ENCODE measurements around the gene TMED3. TPM values are rescaled to one million over a fixed set of nuclear protein-coding genes. Genes with fewer than 3 reads are reported as not detected.

TMED3 gene
- total RNA-seq, result 49.3 and 53.8 TPM in 2 replicates
- long read RNA-seq, transcript TMED3-201 (3 exons, 1,475 nt), result major isoform, 146 of 157 reads
- long read RNA-seq, transcript TMED3-204 (4 exons, 1,483 nt), result minor isoform, 5 of 157 reads
- long read RNA-seq, partial matches to known transcripts, result 2 of 157 reads
- long read RNA-seq, other reads (novel, unspliced or antisense), result 4 of 157 reads

GRCh38 chr15:79310985-79311900 lies at the start of gene TMED3:
Gene TMED3 (plus strand): TSS chr15:79311112. CDS start chr15:79311250, 138 bp downstream.
- TF ChIP-seq, protein P1, sequence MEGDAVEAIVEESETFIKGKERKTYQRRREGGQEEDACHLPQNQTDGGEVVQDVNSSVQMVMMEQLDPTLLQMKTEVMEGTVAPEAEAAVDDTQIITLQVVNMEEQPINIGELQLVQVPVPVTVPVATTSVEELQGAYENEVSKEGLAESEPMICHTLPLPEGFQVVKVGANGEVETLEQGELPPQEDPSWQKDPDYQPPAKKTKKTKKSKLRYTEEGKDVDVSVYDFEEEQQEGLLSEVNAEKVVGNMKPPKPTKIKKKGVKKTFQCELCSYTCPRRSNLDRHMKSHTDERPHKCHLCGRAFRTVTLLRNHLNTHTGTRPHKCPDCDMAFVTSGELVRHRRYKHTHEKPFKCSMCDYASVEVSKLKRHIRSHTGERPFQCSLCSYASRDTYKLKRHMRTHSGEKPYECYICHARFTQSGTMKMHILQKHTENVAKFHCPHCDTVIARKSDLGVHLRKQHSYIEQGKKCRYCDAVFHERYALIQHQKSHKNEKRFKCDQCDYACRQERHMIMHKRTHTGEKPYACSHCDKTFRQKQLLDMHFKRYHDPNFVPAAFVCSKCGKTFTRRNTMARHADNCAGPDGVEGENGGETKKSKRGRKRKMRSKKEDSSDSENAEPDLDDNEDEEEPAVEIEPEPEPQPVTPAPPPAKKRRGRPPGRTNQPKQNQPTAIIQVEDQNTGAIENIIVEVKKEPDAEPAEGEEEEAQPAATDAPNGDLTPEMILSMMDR (IDR thresholded peaks at IDR 0.05; ENCODE audit: unreplicated experiment), result peak; percentile 52
- DNase-seq (ENCODE audit: low spot score, unreplicated experiment), result peak; percentile 81
- H3K4me1 Mint-ChIP-seq (ENCODE audit: low read depth), result peaks cover 14% of the 10 kb centered on the region
- H3K27me3 Mint-ChIP-seq, result peaks cover 37% of the 10 kb centered on the region
- H3K36me3 Mint-ChIP-seq (ENCODE audit: insufficient read depth), result peaks cover 18% of the 10 kb centered on the region
- no peaks in the 10 kb centered on the region for H3K9me3 Mint-ChIP-seq (ENCODE audit: low read depth)
- peak within 1 kb of the TSS; percentile 85 for H3K27ac Mint-ChIP-seq
- H3K4me3 Mint-ChIP-seq (ENCODE audit: low read depth), result peak within 1 kb of the TSS; percentile 83

DNA sequence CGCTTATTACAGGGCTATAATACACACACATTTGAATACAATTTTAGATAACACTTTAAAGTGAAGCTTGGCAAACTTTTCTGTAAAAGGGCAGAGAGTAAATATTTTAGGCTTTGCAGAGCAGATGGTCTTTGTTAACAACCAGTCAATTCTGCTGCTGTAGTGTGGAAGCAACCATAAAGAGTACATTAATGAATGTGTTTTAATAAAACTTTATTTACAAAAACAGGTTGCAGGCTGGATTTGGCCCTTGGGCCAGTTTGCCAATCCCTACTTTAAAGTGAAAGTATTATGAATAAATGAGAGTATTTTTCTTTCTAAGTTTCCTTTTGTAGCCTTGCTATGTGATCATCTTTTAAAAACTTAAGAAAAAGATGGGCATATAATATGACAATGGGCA lies 49.1 kb upstream of the TMED3 start:
- H3K9me3 Mint-ChIP-seq (ENCODE audit: low read depth), result no peaks in the 10 kb centered on the region
- H3K36me3 Mint-ChIP-seq (ENCODE audit: insufficient read depth), result no peaks in the 10 kb centered on the region
- TF ChIP-seq, protein P1 (IDR thresholded peaks at IDR 0.05; ENCODE audit: unreplicated experiment), result no peak
- H3K4me1 Mint-ChIP-seq (ENCODE audit: low read depth), result no peaks in the 10 kb centered on the region
- DNase-seq (ENCODE audit: low spot score, unreplicated experiment), result no peak
- H3K4me3 Mint-ChIP-seq (ENCODE audit: low read depth), result no peak overlapping the region
- H3K27me3 Mint-ChIP-seq, result peaks cover 6% of the 10 kb centered on the region
- no peak overlapping the region for H3K27ac Mint-ChIP-seq

DNA sequence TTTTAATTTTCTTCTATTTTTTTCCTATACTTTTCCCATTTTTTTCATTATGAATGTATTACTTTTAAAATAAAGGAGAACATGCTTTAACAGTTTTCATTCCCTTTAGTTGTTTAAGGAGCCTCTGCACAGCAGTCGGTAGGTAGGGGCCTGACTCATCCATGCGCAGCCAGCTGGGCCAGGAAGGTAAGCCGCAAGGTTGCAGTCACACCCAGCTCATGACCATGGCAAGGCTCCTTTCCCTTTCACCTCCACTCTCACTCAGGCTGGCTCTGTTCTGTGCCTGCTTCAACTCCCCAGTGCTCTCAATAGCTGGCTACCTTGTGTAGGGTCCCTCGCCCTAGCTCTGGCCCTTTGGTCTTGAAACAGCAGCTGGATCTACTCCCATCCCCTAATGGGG lies 45.7 kb upstream of the TMED3 start:
- TF ChIP-seq, protein P1 (IDR thresholded peaks at IDR 0.05; ENCODE audit: unreplicated experiment), result no peak
- no peak for DNase-seq (ENCODE audit: low spot score, unreplicated experiment)
- H3K27ac Mint-ChIP-seq, result no peak overlapping the region
- no peaks in the 10 kb centered on the region for H3K36me3 Mint-ChIP-seq (ENCODE audit: insufficient read depth)
- H3K27me3 Mint-ChIP-seq, result peaks cover 11% of the 10 kb centered on the region
- H3K4me1 Mint-ChIP-seq (ENCODE audit: low read depth), result no peaks in the 10 kb centered on the region
- no peak overlapping the region for H3K4me3 Mint-ChIP-seq (ENCODE audit: low read depth)
- H3K9me3 Mint-ChIP-seq (ENCODE audit: low read depth), result no peaks in the 10 kb centered on the region

- no peak overlapping the region for H3K4me3 Mint-ChIP-seq (ENCODE audit: low read depth)
- DNase-seq (ENCODE audit: low spot score, unreplicated experiment), result no peak
- no peak overlapping the region for H3K27ac Mint-ChIP-seq
- no peaks in the 10 kb centered on the region for H3K9me3 Mint-ChIP-seq (ENCODE audit: low read depth)
- peaks cover 8% of the 10 kb centered on the region for H3K27me3 Mint-ChIP-seq
- no peaks in the 10 kb centered on the region for H3K36me3 Mint-ChIP-seq (ENCODE audit: insufficient read depth)
- TF ChIP-seq, protein P1 (IDR thresholded peaks at IDR 0.05; ENCODE audit: unreplicated experiment), result no peak
- no peaks in the 10 kb centered on the region for H3K4me1 Mint-ChIP-seq (ENCODE audit: low read depth)
Measured at GRCh38 chr15:79265987-79266579, 44.8 kb upstream of the TMED3 start.
